MCF 10A (cell line): ENCODE measurements around the gene SF3B1. TPM values are rescaled to one million over a fixed set of nuclear protein-coding genes. Genes with fewer than 3 reads are reported as not detected.

ENCODE experiments used
- BruUV-seq: library from RNA; stranded (reverse); fragments of 400-500 nt; replicated peaks from 2 replicates; lab custom pipeline; 2021; lab: Mats Ljungman, UMichigan
- CTCF ChIA-PET: fragments of 300-600 bp; sonication (Branson Sonifier 250); formaldehyde crosslinking; extraction: SDS; loops from one replicate; lab custom pipeline; 2021; ENCODE audit warnings: antibody characterized with exemption, inconsistent platforms; lab: Yijun Ruan, JAX
- POLR2A ChIA-PET: fragments of 300-600, 350-650 bp; sonication (Branson Sonifier 250); formaldehyde crosslinking; extraction: SDS; loops from one replicate; lab custom pipeline; 2020; ENCODE audit warnings: antibody characterized with exemption, inconsistent platforms; lab: Yijun Ruan, JAX
- DNase-seq: peaks from one replicate; pipeline ENCODE4 v3.0.0-alpha.2; 2018; ENCODE audit not compliant: unreplicated experiment
- H3K27ac Mint-ChIP-seq: one replicate; pipeline ENCODE4 v1.8.0; 2022; ENCODE audit warnings: mild to moderate bottlenecking, low read depth, mixed read lengths; ENCODE audit not compliant: unreplicated experiment
- H3K27me3 Mint-ChIP-seq: one replicate; pipeline ENCODE4 v1.8.0; 2022; ENCODE audit warnings: mixed read lengths; ENCODE audit not compliant: insufficient read depth, unreplicated experiment
- H3K36me3 Mint-ChIP-seq: one replicate; pipeline ENCODE4 v1.8.0; 2022; ENCODE audit warnings: mild to moderate bottlenecking, moderate library complexity, mixed read lengths; ENCODE audit not compliant: insufficient read depth, unreplicated experiment
- H3K4me1 Mint-ChIP-seq: one replicate; pipeline ENCODE4 v1.8.0; 2022; ENCODE audit warnings: mixed read lengths; ENCODE audit not compliant: insufficient read depth, unreplicated experiment
- H3K4me3 Mint-ChIP-seq: one replicate; pipeline ENCODE4 v1.8.0; 2022; ENCODE audit warnings: mild to moderate bottlenecking, moderate library complexity, mixed read lengths; ENCODE audit not compliant: unreplicated experiment
- H3K9me3 Mint-ChIP-seq: one replicate; pipeline ENCODE4 v1.8.0; 2022; ENCODE audit warnings: mixed read lengths; ENCODE audit not compliant: unreplicated experiment
- CTCF ChIP-seq: fragments of 200-600 bp; IDR thresholded peaks from one replicate; pipeline ENCODE4 v1.8.0; 2022; ENCODE audit warnings: antibody characterized with exemption, mild to moderate bottlenecking; ENCODE audit not compliant: unreplicated experiment
- intact Hi-C: fragments of 100-400 bp; cut with micrococcal nuclease; formaldehyde crosslinking; loops from 2 replicates; pipeline ENCODE4 v1.14.1; 2022
- total RNA-seq: library from RNA; stranded (reverse); gene quantifications from 2 replicates; pipeline ENCODE4 v1.2.3, GENCODE V29; 2022

Gene SF3B1
- total RNA-seq, 1 experiment from 2014 or later, result 179 TPM

DNA sequence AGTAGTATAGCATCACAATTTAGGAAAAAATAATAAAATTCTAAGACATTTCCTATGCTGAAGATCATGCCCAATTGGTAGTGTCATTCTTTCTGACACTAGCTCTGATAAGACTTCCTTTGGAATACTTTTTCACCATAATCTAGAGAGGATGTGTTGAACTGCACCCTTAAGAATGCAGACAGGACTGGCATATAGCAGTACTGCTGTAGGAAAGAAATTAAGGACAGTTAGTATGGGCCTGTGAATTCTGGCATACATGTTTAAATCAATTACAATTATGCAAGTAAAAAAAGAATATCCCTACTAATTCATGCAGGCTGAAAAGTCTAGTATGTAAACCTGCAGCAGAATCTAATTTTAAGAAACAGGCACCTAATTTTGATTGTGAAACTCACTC lies 15.4 kb downstream of the SF3B1 start:
- Mint-ChIP-seq H3K9me3 (no peaks in the 10 kb centered on the region), H3K27me3 (no peaks in the 10 kb centered on the region), H3K36me3 (peaks cover 96% of the 10 kb centered on the region), H3K4me1 (peaks cover under 1% of the 10 kb centered on the region), H3K27ac (no peak overlapping the region), H3K4me3 (no peak overlapping the region)
- ChIA-PET POLR2A (interaction anchor here (1.4 kb wide), 1 partner anchor 15 kb away, joined by 10 read pairs; the partner anchor contains the start of gene SF3B1), CTCF (no interaction called here)
- no peak for TF ChIP-seq CTCF
- intact Hi-C loops, result no loop called here
- no peak for DNase-seq
- BruUV-seq, result no TSS peak

DNA sequence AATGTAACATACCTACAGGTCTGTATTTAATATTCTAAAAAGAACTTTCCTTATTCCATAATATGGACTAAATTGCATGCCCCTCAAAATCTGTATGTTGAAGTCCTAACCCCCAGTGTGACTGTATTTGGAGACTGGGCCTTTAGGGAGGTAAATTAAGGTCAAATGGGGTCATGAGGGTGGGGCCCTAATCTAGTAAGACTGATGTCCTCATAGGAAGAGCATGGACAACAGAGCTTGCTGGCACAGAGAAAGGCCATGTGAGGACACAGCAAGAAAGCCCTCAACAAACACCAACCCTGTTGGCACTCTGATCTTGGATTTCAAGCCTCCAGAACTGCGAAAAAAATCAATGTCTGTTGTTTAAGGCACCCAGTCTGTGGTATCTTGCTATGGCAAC lies 18.6 kb downstream of the SF3B1 start:
- H3K9me3 Mint-ChIP-seq, result no peaks in the 10 kb centered on the region
- H3K4me3 Mint-ChIP-seq, result no peak overlapping the region
- H3K4me1 Mint-ChIP-seq, result peaks cover 4% of the 10 kb centered on the region
- no TSS peak for BruUV-seq
- no peak overlapping the region for H3K27ac Mint-ChIP-seq
- intact Hi-C loops, result no loop called here
- POLR2A ChIA-PET, result interaction anchor here (1.0 to 2.3 kb wide), 2 partner anchors 19 to 37 kb away, joined by 5 to 8 read pairs; partner anchors contain the start of genes COQ10B and SF3B1
- no peaks in the 10 kb centered on the region for H3K27me3 Mint-ChIP-seq
- CTCF ChIA-PET, result no interaction called here
- no peak for DNase-seq
- TF ChIP-seq CTCF, result no peak
- peaks cover 96% of the 10 kb centered on the region for H3K36me3 Mint-ChIP-seq

GRCh38 chr2:197414515-197414914 lies 20.3 kb downstream of the SF3B1 start:
- POLR2A ChIA-PET, result interaction anchor here (1.8 to 2.3 kb wide), 2 partner anchors 21 to 86 kb away, joined by 5 to 8 read pairs; partner anchors contain the start of genes HSPD1, HSPE1 and SF3B1

GRCh38 chr2:197414039-197414438 lies 20.8 kb downstream of the SF3B1 start:
- TF ChIP-seq CTCF, result no peak
- Mint-ChIP-seq H3K36me3 (peaks cover 97% of the 10 kb centered on the region), H3K9me3 (no peaks in the 10 kb centered on the region), H3K4me3 (no peak overlapping the region), H3K27me3 (no peaks in the 10 kb centered on the region), H3K4me1 (peaks cover 4% of the 10 kb centered on the region), H3K27ac (no peak overlapping the region)
- no peak for DNase-seq
- POLR2A ChIA-PET, result interaction anchor here (1.8 kb wide), 1 partner anchor 86 kb away, joined by 5 read pairs; the partner anchor contains the start of genes HSPD1 and HSPE1
- CTCF ChIA-PET, result interaction anchor here (0.6 kb wide), 1 partner anchor 125 kb away, joined by 3 read pairs; no protein-coding TSS in a partner anchor
- BruUV-seq, result no TSS peak
- intact Hi-C loops, result no loop called here

More at GRCh38 chr2:197414515-197414914, 20.3 kb downstream of the SF3B1 start:
- H3K9me3 Mint-ChIP-seq, result no peaks in the 10 kb centered on the region
- H3K4me1 Mint-ChIP-seq, result peaks cover 4% of the 10 kb centered on the region
- H3K36me3 Mint-ChIP-seq, result peaks cover 96% of the 10 kb centered on the region
- H3K27me3 Mint-ChIP-seq, result no peaks in the 10 kb centered on the region
- no peak overlapping the region for H3K4me3 Mint-ChIP-seq
- BruUV-seq, result no TSS peak
- CTCF ChIA-PET, result interaction anchor here (0.6 to 1.3 kb wide), 3 partner anchors 124 to 616 kb away, joined by 3 to 4 read pairs (median 3); no protein-coding TSS in a partner anchor
- intact Hi-C loops, result no loop called here
- no peak overlapping the region for H3K27ac Mint-ChIP-seq
- no peak for TF ChIP-seq CTCF
- no peak for DNase-seq
